SK-N-SH treated with all-trans-retinoic acid at 6 μM for 48 hours (cell line): ENCODE measurements around the gene POLR1D.

Experiments used
- ATAC-seq: fragments of 200-7000 bp; cut with Tn5 transposase; 3 replicates; pipeline ENCODE4 v1.9.1; 2020; ENCODE audit warnings: mild to moderate bottlenecking, moderate library complexity
- ARNTL ChIP-seq: fragments of 450-650 bp; formaldehyde crosslinking; IDR thresholded peaks from 2 replicates; pipeline ENCODE4 v1.5.0; 2020; ENCODE audit warnings: low read depth, mild to moderate bottlenecking, moderate library complexity, borderline replicate concordance
- BACH2 ChIP-seq: fragments of 250-450 bp; sonication (Bioruptor Pico); IDR thresholded peaks from 2 replicates; pipeline ENCODE4 v1.9.0; 2021; ENCODE audit warnings: mild to moderate bottlenecking, borderline replicate concordance
- CSDC2 ChIP-seq: fragments of 250-450 bp; sonication (Bioruptor Pico); IDR thresholded peaks from 2 replicates; pipeline ENCODE4 v1.5.0; 2020; ENCODE audit warnings: mild to moderate bottlenecking, moderate library complexity
- GLIS3 ChIP-seq: fragments of 250-450 bp; sonication (Bioruptor Pico); IDR thresholded peaks from 2 replicates; pipeline ENCODE4 v1.5.0; 2020; ENCODE audit warnings: mild to moderate bottlenecking, moderate library complexity
- ISL1 ChIP-seq: fragments of 250-450 bp; sonication (Bioruptor Pico); IDR thresholded peaks from 2 replicates; pipeline ENCODE4 v2.1.2; 2022; ENCODE audit warnings: mild to moderate bottlenecking, moderate library complexity
- PPARA ChIP-seq: fragments of 250-450 bp; sonication (Bioruptor Pico); IDR thresholded peaks from 2 replicates; pipeline ENCODE4 v1.5.0; 2020; ENCODE audit warnings: mild to moderate bottlenecking, borderline replicate concordance
- RARB ChIP-seq: fragments of 250-450 bp; sonication (Bioruptor Pico); IDR thresholded peaks from 2 replicates; pipeline ENCODE4 v1.8.0; 2021; ENCODE audit warnings: mild to moderate bottlenecking, moderate library complexity
- SNAI2 ChIP-seq: fragments of 250-450 bp; sonication (Bioruptor Pico); IDR thresholded peaks from 2 replicates; pipeline ENCODE4 v1.5.0; 2020; ENCODE audit warnings: mild to moderate bottlenecking, moderate library complexity
- TCF4 ChIP-seq: fragments of 250-450 bp; sonication (Bioruptor Pico); IDR thresholded peaks from 2 replicates; pipeline ENCODE4 v1.8.0; 2021; ENCODE audit warnings: mild to moderate bottlenecking, moderate library complexity, borderline replicate concordance
- TOX ChIP-seq: fragments of 250-450 bp; sonication (Bioruptor Pico); IDR thresholded peaks from 2 replicates; pipeline ENCODE4 v1.8.0; 2021; ENCODE audit warnings: mild to moderate bottlenecking, moderate library complexity, borderline replicate concordance
- ZC3H10 ChIP-seq: fragments of 250-450 bp; sonication (Bioruptor Pico); IDR thresholded peaks from 2 replicates; pipeline ENCODE4 v1.5.1; 2021; ENCODE audit warnings: mild to moderate bottlenecking, moderate library complexity
- ZFP3 ChIP-seq: fragments of 250-450 bp; sonication (Bioruptor Pico); IDR thresholded peaks from 2 replicates; pipeline ENCODE4 v1.5.0; 2020; ENCODE audit warnings: mild to moderate bottlenecking, moderate library complexity
- ZFP30 ChIP-seq: fragments of 450-650 bp; formaldehyde crosslinking; IDR thresholded peaks from 2 replicates; pipeline ENCODE4 v1.5.0; 2022; ENCODE audit warnings: mild to moderate bottlenecking, moderate library complexity
- ZNF565 ChIP-seq: fragments of 450-650 bp; formaldehyde crosslinking; conservative IDR thresholded peaks from 2 replicates; pipeline ENCODE4 v1.5.0; 2020; ENCODE audit warnings: low read depth, mild to moderate bottlenecking, moderate library complexity
- ZNF70 ChIP-seq: fragments of 450-650 bp; formaldehyde crosslinking; IDR thresholded peaks from 2 replicates; pipeline ENCODE4 v1.5.0; 2020; ENCODE audit warnings: mild to moderate bottlenecking, moderate library complexity
- ZNF8 ChIP-seq: fragments of 450-650 bp; formaldehyde crosslinking; IDR thresholded peaks from 2 replicates; pipeline ENCODE4 v1.5.0; 2020; ENCODE audit warnings: mild to moderate bottlenecking, moderate library complexity
- TF ChIP-seq, protein P1 (sequence below): fragments of 250-450 bp; sonication (Bioruptor Pico); IDR thresholded peaks from 2 replicates; pipeline ENCODE4 v1.5.1; 2021; ENCODE audit warnings: mild to moderate bottlenecking, moderate library complexity
- TF ChIP-seq, protein P2 (sequence below): fragments of 250-450 bp; sonication (Bioruptor Pico); IDR thresholded peaks from 2 replicates; pipeline ENCODE4 v1.8.0; 2021; ENCODE audit warnings: low read depth, mild to moderate bottlenecking, moderate library complexity, borderline replicate concordance
- TF ChIP-seq, protein P3 (sequence below): fragments of 250-450 bp; sonication (Bioruptor Pico); IDR thresholded peaks from 2 replicates; pipeline ENCODE4 v1.8.0; 2020; ENCODE audit warnings: mild to moderate bottlenecking, moderate library complexity, borderline replicate concordance
- TF ChIP-seq, protein P4 (sequence below): fragments of 250-450 bp; sonication (Bioruptor Pico); IDR thresholded peaks from 2 replicates; pipeline ENCODE4 v1.5.1; 2020; ENCODE audit warnings: low read depth, mild to moderate bottlenecking, moderate library complexity

POLR1D gene

GRCh38 chr13:27601208-27601607 lies 20.5 kb upstream of the POLR1D start:
- no peak for ATAC-seq
- TF ChIP-seq SNAI2 (CRISPR knock-in tag): no peak
- TF ChIP-seq, protein P1, sequence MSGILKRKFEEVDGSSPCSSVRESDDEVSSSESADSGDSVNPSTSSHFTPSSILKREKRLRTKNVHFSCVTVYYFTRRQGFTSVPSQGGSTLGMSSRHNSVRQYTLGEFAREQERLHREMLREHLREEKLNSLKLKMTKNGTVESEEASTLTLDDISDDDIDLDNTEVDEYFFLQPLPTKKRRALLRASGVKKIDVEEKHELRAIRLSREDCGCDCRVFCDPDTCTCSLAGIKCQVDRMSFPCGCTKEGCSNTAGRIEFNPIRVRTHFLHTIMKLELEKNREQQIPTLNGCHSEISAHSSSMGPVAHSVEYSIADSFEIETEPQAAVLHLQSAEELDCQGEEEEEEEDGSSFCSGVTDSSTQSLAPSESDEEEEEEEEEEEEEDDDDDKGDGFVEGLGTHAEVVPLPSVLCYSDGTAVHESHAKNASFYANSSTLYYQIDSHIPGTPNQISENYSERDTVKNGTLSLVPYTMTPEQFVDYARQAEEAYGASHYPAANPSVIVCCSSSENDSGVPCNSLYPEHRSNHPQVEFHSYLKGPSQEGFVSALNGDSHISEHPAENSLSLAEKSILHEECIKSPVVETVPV (CRISPR knock-in tag): no peak
- TF ChIP-seq GLIS3 (CRISPR knock-in tag): no peak
- no peak for TF ChIP-seq TCF4 (CRISPR knock-in tag)
- TF ChIP-seq, protein P2, sequence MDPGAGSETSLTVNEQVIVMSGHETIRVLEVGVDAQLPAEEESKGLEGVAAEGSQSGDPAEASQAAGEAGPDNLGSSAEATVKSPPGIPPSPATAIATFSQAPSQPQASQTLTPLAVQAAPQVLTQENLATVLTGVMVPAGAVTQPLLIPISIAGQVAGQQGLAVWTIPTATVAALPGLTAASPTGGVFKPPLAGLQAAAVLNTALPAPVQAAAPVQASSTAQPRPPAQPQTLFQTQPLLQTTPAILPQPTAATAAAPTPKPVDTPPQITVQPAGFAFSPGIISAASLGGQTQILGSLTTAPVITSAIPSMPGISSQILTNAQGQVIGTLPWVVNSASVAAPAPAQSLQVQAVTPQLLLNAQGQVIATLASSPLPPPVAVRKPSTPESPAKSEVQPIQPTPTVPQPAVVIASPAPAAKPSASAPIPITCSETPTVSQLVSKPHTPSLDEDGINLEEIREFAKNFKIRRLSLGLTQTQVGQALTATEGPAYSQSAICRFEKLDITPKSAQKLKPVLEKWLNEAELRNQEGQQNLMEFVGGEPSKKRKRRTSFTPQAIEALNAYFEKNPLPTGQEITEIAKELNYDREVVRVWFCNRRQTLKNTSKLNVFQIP (CRISPR knock-in tag): no peak
- TF ChIP-seq ZC3H10 (CRISPR knock-in tag): no peak
- no peak for TF ChIP-seq ZNF565 (CRISPR knock-in tag)
- no peak for TF ChIP-seq RARB (CRISPR knock-in tag)
- TF ChIP-seq ISL1 (CRISPR knock-in tag): no peak
- TF ChIP-seq, protein P3, sequence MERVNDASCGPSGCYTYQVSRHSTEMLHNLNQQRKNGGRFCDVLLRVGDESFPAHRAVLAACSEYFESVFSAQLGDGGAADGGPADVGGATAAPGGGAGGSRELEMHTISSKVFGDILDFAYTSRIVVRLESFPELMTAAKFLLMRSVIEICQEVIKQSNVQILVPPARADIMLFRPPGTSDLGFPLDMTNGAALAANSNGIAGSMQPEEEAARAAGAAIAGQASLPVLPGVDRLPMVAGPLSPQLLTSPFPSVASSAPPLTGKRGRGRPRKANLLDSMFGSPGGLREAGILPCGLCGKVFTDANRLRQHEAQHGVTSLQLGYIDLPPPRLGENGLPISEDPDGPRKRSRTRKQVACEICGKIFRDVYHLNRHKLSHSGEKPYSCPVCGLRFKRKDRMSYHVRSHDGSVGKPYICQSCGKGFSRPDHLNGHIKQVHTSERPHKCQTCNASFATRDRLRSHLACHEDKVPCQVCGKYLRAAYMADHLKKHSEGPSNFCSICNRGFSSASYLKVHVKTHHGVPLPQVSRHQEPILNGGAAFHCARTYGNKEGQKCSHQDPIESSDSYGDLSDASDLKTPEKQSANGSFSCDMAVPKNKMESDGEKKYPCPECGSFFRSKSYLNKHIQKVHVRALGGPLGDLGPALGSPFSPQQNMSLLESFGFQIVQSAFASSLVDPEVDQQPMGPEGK (CRISPR knock-in tag): no peak
- TF ChIP-seq, protein P4, sequence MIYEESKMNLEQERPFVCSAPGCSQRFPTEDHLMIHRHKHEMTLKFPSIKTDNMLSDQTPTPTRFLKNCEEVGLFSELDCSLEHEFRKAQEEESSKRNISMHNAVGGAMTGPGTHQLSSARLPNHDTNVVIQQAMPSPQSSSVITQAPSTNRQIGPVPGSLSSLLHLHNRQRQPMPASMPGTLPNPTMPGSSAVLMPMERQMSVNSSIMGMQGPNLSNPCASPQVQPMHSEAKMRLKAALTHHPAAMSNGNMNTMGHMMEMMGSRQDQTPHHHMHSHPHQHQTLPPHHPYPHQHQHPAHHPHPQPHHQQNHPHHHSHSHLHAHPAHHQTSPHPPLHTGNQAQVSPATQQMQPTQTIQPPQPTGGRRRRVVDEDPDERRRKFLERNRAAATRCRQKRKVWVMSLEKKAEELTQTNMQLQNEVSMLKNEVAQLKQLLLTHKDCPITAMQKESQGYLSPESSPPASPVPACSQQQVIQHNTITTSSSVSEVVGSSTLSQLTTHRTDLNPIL (CRISPR knock-in tag): no peak
- no peak for TF ChIP-seq ZNF70 (CRISPR knock-in tag)
- no peak for TF ChIP-seq TOX (CRISPR knock-in tag)
- TF ChIP-seq BACH2 (CRISPR knock-in tag): no peak
- TF ChIP-seq ZFP3: no peak
- TF ChIP-seq CSDC2 (CRISPR knock-in tag): no peak
- TF ChIP-seq ARNTL (CRISPR knock-in tag): no peak
- TF ChIP-seq PPARA (CRISPR knock-in tag): no peak

DNA sequence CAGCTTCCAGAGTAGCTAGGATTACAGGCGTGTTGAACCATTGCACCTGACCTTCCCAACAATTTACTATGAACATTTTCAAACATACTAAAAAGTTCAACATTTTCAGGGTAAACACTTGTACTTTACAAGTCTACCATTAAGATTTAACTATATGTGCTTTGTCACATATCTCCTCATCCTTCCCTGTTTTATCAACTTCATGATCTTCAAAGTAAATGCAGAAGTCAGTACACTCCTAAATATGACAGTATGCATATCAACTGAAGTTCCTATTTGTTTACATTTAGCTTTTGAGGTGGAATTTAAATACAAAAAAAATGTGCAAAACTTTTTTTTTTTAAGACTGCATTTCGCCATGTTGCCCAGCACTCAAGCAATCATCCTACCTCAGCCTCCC lies 19.9 kb upstream of the POLR1D start:
- TF ChIP-seq ZFP3 (no peak), CSDC2 (CRISPR knock-in tag) (no peak), ZFP30 (no peak), RARB (CRISPR knock-in tag) (no peak), TOX (CRISPR knock-in tag) (no peak)
- TF ChIP-seq, all 23 proteins: peak for 0
- no peak for ATAC-seq

DNA sequence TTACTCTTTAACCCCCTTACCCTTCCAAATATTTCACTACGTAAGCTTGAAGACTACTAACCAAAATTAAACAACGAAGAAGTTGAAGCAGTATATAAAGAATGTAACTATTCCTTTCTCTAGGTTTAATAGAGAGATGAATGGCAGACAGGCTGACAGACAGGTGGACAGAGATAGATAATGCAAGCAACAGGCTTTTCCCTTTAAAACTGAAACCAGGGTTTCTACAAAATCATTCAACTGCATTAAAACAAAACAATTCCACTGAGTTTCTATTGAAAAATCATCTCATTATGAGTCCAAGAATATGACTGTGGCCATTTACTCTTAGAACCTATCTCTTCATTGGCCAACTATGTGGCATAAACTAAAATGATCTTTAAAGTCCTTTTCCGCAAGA lies 16.6 kb upstream of the POLR1D start:
- TF ChIP-seq, protein P4 (CRISPR knock-in tag): no peak
- TF ChIP-seq, protein P2 (CRISPR knock-in tag): no peak
- TF ChIP-seq ISL1 (CRISPR knock-in tag): no peak
- TF ChIP-seq GLIS3 (CRISPR knock-in tag): no peak
- no peak for TF ChIP-seq ZFP3
- TF ChIP-seq, protein P3 (CRISPR knock-in tag): no peak
- TF ChIP-seq PPARA (CRISPR knock-in tag): no peak
- no peak for TF ChIP-seq TOX (CRISPR knock-in tag)
- TF ChIP-seq TCF4 (CRISPR knock-in tag): no peak
- TF ChIP-seq ZNF8 (CRISPR knock-in tag): no peak
- TF ChIP-seq, protein P1 (CRISPR knock-in tag): no peak
- ATAC-seq: no peak
